OCI-M1 (cell line): ENCODE results near the gene GBP3.
"Not testable (repeated sequence)": the region's sequence is repeated elsewhere in the genome, so short reads cannot be mapped to it uniquely, and the experiment has no call there.

Source experiments
- DNase-seq: peaks from one replicate; lab custom pipeline; 2025; lab: John Stamatoyannopoulos, UW

Gene GBP3

DNA sequence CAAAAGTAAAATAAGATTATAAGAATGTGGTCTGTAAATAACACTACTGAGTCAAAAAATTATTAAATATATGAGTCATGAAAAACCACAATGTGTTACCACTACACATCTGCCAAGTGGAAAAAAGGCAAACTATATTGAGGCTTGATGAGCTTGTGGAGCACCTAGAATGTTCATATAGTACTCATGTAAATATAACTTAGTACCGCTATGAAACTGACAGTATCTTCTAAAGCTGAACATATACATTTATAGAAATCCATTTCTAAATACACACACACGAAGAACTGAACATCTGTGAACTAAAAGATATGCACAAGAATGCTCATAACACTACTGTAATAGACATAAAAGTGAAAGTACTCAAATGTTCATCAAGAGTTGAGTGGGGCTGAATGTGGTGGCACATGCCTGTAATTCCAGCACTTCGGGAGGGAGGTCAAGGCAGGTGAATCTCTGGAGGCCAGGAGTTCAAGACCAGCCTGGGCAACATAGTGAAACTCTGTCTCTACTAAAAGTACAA, 18.5 kb upstream of the GBP3 start:
- no peak for DNase-seq

DNA sequence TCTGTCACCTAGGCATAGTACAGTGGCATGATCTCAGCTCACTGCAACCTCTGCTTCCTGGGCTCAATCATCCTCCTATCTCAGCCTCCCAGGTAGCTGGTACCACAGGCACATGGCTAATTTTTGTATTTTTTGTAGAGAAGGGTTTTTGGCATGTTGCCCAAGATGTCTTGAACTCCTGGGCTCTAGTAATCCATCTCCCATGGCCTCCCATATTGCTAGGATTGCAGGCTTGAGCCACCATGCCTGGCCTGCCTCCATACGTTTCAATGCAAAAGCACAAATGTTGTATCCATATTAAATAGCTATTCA, 17.6 kb upstream of the GBP3 start:
- DNase-seq: no peak

DNA sequence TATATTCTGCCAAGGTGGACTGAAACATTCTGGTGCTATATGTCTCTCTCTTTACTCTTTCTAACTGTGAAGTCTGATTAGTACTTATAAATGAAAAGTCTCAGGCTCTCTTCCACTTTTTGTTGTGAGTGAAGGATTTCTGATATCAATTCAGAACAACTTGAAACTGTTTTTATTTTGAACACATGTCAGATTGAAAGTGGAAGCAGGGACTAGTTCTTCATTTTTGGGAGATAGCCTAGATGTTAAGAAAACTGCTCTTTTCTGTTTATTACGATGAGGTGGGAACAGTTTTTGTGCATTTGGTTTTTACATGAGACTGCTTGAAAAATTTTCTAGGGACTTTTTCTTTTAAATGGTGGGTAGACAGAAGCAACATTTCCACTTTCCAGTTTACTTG, 14.5 kb upstream of the GBP3 start:
- no peak for DNase-seq

DNA sequence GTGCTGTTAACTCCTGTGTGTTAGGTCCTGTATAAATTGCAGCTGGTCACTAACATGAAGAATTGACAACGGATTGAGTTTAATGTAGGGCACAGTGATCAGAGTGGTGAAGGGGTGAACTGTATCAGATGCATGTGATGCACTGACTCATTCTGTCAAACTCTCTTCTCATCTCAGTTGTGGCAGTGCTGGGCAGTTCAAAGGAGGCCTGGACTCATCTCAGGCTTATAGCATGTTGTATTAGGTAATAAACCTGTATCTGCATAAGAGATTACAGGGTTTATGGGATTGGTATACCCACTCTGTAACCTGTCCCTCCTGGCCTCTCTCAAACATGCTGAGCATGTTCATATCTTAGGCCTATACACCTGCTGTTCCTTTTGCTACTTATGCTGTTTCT, 12.4 kb upstream of the GBP3 start:
- DNase-seq: no peak

DNA sequence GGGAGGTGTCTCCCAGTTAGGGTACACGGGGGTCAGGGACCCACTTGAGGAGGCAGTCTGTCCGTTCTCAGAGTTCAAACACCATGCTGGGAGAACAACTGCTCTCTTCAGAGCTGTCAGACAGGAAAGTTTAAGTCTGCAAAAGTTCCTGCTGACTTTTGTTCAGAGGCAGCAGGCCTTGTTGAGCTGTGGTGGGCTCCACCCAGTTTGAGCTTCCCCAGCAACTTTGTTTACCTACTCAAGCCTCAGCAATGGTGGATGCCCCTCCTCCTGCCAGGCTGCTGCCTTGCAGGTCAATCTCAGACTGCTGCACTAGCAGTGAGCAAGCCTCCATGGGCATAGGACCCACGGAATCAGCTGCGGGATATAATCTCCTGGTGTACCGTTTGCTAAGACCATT, 11.3 kb upstream of the GBP3 start:
- not testable (repeated sequence) for DNase-seq

DNA sequence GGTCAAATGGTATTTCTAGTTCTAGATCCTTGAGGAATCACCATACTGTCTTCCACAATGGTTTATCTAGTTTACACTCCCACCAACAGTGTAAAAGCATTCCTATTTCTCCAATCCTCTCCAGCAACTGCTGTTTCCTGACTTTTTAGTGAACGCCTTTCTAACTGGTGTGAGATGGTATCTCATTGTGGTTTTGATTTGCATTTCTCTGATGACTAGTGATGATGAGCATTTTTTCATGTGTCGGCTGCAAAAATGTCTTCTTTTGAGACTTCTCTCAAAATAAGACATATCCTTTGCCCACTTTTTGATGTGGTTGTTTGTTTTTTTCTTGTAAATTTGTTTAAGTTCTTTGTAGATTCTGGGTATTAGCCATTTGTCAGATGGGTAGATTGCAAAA, 6.4 kb upstream of the GBP3 start:
- not testable (repeated sequence) for DNase-seq

DNA sequence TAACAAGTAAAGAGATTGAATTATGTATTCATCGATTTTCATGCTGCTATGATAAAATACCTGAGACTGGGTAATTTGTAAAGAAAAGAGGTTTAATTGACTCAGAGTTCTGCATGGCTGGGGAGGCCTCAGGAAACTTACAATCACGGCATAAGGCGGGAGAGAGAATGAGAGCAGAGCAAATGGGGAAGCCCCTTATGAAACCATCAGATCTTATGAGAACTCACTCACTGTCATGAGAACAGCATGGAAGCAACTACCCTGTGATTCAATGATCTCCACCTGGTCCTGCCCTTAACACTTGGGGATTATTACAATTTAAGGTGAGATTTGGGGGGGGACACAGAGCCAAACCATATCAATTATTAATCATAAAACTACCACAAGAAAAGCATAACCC, 3.3 kb upstream of the GBP3 start:
- no peak for DNase-seq

DNA sequence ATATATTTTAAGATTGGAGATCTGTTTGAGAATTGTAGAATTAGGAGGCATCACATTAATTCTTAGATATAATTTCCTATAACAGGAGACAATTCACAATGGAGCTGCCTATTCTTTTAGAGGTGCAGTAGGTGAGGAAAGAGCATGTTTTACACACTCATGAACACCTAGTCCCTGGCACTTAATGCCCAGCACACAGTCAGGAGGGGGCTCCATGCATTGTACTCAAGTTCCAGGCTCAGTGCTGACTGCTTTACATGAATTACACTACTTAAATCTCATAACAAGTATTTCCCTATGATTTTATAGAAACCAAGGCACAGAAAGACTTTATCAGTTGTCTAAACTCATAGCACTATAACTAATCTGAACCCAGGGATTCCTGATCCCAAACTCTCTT, 360 bp upstream of the GBP3 start:
- DNase-seq: no peak

DNA sequence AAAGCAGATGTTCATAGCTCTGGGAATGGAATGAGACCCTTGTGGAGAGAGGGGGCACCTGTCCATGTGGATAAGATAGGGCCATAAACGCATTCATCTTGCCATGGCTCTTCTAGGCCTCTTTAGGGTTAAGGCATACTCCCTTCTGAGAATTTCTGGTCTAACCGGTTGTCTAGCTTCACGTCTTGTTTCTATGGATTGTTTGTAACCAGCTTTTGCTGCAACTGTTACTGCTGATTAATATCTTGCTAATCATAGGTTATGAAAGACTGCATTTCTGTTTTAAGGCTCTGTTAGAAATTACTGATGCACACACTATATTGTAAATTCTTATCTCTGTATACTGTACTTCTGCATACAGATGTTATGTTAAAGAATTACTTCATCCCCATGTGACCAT, 4.3 kb downstream of the GBP3 start:
- not testable (repeated sequence) for DNase-seq

DNA sequence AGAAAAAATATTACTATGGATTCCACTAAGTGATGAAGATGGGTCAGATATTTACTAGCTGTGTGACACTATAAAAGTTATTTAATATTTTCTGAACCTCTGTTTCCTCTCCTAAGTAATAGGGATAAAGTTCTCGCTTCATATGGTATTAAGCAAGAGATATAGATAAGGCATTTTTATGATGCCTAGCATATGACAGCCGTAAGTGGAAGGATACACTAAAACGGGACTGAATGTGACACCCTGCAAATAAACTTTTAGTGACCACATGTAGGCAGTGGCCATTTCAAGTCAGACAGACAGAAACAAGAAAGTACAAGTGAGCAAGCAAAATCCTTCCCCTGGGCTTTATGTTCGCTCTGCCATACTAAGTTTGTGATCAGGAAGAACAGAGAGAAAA, 14.2 kb downstream of the GBP3 start:
- no peak for DNase-seq

DNA sequence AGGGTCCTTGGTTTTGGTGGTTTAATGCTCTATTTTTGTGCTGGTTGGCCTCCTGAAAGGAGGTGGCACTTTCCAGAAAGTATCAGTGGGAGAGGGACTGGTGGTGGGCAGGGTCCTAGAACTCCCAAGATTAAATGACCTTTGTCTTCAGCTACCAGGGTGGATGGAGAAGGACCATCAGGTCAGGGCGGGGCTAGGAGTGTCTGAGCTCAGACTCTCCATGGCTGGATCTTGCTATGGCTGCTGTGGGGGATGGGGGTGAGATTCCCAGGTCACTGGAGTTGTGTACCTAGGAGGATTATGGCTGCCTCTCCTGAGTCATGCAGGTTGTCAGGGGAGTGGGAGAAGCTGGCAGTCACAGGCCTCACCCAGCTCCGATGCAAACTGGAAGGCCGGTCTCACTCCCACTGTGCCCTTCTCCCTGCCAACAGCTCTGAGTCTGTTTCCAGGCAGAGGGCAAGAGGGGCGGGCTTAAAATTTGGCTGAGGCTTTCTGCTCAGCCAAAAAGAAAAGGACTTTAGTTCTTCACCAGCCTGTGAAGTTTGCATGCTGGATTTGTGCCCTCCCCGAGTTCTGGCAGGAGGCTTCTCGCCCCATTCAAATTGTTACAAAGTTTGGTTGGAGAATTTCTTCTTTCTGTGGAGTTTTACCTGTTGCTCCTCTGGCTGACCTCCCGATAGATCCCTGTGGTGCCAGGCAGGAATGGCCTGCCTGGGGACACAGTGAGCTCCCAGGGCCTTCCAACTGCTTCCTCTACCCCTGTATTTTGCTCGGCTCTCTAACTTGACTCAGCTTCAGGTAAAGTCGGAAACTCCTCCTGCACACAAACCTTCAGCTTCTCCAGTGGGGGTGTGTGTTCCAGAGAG, 17.1 kb downstream of the GBP3 start:
- no peak for DNase-seq

DNA sequence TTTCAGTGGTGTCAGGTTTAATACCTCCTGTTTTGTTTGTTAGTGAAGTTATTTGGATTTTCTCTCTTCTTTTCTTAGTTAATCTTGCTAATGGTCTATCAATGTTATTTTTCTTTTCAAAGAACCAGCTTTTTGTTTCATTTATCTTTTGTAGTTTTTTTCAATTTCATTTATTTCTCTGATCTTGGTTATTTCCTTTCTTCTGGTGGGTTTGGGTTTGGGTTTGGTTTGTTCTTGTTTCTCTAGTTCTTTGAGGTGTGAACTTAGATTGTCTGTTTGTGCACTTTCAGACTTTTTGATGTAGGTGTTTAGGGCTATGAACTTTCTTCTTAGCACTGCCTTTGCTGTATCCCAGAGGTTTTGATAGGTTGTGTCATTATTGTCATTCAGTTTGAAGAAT, 20.5 kb downstream of the GBP3 start:
- not testable (repeated sequence) for DNase-seq

DNA sequence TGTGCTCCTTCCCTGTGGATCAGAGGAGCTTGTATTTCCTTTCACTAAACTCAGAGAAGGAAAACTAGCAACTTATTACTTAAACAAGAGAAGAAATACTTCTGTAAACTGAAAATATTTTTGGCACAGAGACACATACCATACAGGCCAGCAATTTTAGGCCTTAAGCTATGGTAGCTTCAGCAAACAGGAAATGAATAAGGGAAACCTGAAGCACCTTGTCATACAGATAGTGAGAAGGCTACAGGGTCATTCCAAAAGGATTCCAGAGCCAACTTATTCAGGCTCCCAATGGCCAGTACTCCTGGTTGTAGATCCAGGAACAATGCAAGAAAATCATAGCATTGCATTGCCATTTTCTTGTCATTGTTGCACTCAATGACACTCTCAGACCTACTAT, 21.2 kb downstream of the GBP3 start:
- no peak for DNase-seq

DNA sequence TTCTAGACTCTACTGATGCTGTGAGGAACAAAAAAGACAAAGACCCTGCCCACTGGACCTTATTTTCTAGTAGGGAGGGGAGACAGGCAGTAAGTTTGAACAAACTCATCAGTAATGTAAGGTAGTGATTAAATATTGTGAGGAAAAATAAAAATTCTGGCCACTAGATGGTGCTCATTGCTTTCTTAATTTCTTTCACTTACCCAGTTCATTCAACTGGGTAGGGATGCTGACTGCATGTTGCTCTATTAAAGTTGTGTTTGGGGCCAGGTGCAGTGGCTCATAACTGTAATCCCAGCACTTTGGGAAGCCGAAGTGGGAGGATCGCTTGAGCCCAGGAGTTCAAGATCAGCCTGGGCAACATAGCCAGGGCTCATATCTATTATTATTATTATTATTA, 23.9 kb downstream of the GBP3 start:
- DNase-seq: peak; percentile 92

DNA sequence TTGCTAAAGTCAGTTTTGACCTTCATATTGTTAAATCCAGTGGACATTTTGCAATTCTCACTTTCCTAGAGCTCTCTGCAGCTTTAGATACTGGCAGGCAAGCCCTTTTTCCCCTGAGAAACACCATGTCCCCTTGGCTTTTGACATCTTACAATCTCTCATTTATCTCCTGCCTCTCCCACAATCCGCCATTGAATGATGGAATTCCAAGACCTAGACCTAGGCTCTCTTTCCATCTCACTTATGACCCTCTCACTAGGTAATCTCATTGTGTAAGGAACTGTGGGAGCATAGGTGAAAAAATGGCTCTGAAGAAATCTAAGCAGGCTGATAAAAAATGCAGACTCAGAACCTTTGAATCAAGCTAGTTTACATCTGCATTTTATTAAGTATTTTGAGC, 32.2 kb downstream of the GBP3 start:
- DNase-seq: no peak

DNA sequence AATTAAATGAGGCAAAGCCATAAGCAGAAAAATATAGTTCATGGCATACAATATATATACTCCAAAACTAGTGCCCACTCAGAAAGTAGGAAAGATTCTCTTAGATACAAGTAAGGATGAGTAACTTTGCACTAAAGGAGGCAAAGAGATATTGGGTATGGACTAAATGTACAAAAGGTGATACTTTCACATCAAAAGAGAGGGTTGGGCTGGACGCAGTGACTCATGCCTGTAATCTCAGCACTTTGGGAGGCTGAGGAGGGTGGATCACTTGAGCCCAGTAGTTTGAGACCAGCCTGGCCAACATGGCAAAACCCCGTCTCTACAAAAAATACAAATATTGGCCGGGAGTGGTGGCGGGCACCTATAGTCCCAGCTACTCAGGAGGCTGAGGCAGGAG, 37.0 kb downstream of the GBP3 start:
- no peak for DNase-seq

DNA sequence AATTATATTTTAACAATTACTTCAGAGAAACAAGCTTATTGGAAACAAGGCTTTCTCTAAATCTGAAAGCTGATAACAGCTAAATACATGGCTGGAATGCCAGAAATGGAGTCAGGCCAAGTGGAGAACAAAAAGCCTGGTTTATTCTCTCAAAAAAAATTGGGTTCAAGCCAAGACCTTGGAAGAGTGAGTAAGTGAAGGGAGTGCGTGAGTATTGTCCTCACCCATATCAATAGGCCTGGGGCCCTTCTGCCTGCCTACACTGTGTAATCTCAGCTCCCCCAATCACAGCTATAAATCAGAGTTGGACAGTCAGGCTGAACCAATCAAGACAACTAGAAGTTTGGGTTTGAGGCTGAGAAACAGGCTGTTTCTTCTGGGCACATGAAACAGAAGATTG, 37.6 kb downstream of the GBP3 start:
- peak; percentile 30 for DNase-seq

DNA sequence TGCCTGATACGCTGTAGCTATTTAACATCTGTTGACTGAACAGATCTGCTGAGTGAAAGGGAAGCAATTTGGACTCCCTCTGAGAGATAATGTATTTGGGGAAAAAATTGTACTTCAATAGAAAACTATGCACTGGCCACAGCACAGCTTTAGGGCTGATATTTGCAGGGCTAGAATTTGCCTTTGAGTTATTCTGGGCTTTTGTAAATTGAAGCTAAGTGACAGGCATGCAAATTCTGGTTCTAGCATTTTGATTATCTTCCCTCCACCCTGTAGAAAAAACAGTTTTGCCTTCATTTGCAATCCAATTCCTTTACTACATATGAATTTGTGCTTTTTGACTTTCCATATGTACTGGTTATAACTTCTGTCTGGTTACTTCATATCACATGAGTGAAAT, 38.1 kb downstream of the GBP3 start:
- no peak for DNase-seq

DNA sequence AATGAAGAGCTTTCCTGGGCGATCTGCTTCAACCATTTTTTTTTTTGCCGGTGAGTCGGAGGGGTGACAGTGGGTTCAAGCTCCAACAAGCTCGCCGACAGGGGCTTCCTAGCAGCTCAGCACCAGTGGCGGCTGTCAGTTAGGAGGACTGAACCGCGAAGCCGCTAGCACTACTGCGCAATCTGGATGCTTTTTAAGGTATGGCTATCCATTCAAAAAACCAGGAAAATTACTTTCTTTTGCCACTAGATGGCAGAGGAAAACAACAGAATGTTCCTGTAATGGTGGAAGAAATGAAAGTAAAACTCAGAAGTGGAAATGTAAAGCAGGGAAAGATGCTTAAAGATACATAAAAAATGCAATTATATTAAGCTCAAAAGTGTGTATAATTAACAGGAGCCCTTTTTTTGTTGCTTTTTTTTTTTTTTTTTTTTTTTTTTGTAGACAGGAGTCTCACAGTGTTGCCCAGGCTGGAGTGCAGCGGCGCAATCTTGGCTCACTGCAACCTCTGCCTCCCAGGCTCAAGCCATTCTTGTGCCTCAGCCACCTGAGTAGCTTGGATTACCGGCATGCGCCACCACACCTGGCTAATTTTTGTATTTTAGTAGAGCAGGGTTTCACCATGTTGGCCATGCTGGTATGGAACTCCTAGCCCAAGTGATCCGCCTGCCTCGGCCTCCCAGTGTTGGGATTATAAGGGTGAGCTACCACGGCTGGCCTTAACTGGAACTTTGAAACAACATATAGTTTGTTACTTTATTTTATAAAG, 38.7 kb downstream of the GBP3 start:
- peak; percentile 85 for DNase-seq

DNA sequence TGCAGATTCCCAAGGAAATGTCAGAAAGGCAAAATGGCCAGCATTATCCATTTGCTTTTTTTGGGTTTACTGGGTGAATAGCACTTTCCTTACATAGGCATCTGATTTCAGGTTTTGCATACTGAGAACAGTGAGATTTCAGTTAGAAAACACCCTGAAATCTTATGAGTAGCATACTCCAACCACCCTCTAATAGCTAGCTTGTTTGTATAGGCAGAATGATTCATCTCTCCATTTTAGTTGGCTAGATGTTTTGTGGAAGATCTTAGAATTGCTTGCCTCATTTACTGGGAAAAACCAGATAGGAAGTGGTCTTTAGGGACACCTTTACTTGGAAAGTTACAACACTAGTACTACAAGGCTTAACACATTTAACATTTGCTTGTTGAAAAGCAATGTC, 40.6 kb downstream of the GBP3 start:
- no peak for DNase-seq

DNA sequence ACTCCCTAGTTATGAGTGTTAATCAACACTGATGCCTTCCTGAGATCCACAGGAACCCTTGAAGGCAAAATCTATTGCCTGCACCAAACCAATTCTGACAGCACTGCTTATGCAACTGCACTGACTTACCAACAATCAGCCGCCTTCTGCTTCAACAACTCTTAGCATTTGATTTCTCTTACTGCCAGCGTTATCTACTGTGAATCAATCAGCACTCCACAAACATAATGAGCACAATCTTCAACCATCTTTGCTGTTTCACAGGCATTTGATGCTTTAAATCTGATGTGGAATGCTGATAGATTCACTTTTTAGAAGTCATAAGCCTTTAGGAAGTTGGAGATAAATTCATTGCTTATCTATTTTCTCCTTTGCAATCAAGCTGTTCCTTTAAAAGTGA, 41.2 kb downstream of the GBP3 start:
- DNase-seq: not testable (repeated sequence)

DNA sequence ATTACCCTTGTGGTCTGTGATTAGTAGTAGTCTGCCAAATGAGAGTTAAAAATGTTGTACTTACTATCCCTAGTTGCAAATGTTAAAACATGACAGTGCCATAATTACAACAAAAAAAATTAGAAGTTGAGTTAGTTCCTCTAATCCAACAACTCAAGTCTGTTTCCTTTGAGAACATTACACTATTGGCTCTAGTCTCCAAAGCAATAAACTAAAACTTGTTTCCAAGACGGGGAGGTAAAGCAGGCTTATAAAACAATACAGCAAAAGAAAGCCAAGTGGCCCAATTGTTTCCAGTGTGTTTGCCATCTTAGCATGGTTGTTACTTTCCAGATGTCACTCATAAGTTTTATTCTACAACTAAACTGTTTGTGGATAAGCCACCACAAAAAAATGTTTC, 41.8 kb downstream of the GBP3 start:
- no peak for DNase-seq

DNA sequence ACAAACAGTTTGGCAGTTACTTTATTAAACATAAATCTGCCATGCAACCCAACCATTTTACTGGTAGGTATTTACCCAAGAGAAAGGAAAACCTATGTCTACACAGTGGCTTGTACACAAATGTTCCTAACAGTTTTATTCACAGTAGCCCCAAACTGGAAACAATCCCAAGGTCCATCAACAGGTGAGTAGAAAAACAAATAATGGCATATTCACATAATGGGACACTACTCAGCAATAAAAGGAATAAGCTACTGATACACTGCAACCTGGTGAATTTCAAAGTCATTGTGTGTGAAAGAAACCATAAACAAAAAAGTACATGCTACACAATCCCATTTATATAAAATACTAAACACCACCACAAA, 42.9 kb downstream of the GBP3 start:
- no peak for DNase-seq
